NCI-H1048 (cell line): ENCODE data around the gene RNASET2.
"Not testable (repeated sequence)": the region's sequence is repeated elsewhere in the genome, so short reads cannot be mapped to it uniquely, and the experiment has no call there.

Experiments
- DNase-seq: peaks from one replicate; lab custom pipeline; 2025; lab: John Stamatoyannopoulos, UW

Gene RNASET2

GRCh38 chr6:166969390-166970002 is 13.1 kb upstream of the RNASET2 start:
- DNase-seq: no peak

- DNase-seq: no peak
Measured at GRCh38 chr6:166966268-166966667, 9.9 kb upstream of the RNASET2 start.

- DNase-seq: no peak
Measured at GRCh38 chr6:166960609-166960978, 4.2 kb upstream of the RNASET2 start.

- DNase-seq: no peak
Measured at GRCh38 chr6:166959911-166960608, 3.7 kb upstream of the RNASET2 start.

- no peak for DNase-seq
Measured at GRCh38 chr6:166958926-166959861, 2.8 kb upstream of the RNASET2 start.

- no peak for DNase-seq
Measured at GRCh38 chr6:166957805-166958076, 1.4 kb upstream of the RNASET2 start.

GRCh38 chr6:166957087-166957804 is 896 bp upstream of the RNASET2 start:
- DNase-seq: no peak

GRCh38 chr6:166955865-166956443 is 396 bp downstream of the RNASET2 start:
- DNase-seq: no peak

GRCh38 chr6:166955121-166955864 is 1.1 kb downstream of the RNASET2 start:
- no peak for DNase-seq

GRCh38 chr6:166954118-166954713 is 2.1 kb downstream of the RNASET2 start:
- DNase-seq: no peak

GRCh38 chr6:166952567-166953486 is 3.5 kb downstream of the RNASET2 start:
- DNase-seq: no peak

- no peak for DNase-seq
Measured at GRCh38 chr6:166952121-166952520, 4.2 kb downstream of the RNASET2 start.

- no peak for DNase-seq
Measured at GRCh38 chr6:166951670-166952060, 4.7 kb downstream of the RNASET2 start.

GRCh38 chr6:166950892-166951669 is 5.3 kb downstream of the RNASET2 start:
- not testable (repeated sequence) for DNase-seq

GRCh38 chr6:166950443-166950821 is 5.9 kb downstream of the RNASET2 start:
- no peak for DNase-seq

GRCh38 chr6:166949528-166950442 is 6.6 kb downstream of the RNASET2 start:
- DNase-seq: no peak

GRCh38 chr6:166948724-166949123 is 7.6 kb downstream of the RNASET2 start:
- DNase-seq: not testable (repeated sequence)

- DNase-seq: no peak
Measured at GRCh38 chr6:166947251-166947650, 9.1 kb downstream of the RNASET2 start.
